Mesothelial cell of epicardium (in vitro differentiated cells): Measurements from ENCODE around the gene CNGB1. TPM values are rescaled to one million over a fixed set of nuclear protein-coding genes. Genes with fewer than 3 reads are reported as not detected.

Experiments
- DNase-seq, 2 experiments: peaks; one replicate each; pipeline ENCODE4 v3.0.0; 2021; ENCODE audit warnings: low spot score in 2 of 2; ENCODE audit not compliant: unreplicated experiment in 2 of 2
- H3K27ac Mint-ChIP-seq: 2 replicates; pipeline ENCODE4 v1.8.0; 2021; ENCODE audit warnings: mixed read lengths
- H3K27me3 Mint-ChIP-seq: 2 replicates; pipeline ENCODE4 v1.8.0; 2021; ENCODE audit warnings: low read depth, mixed read lengths
- H3K36me3 Mint-ChIP-seq: 2 replicates; pipeline ENCODE4 v1.8.0; 2021; ENCODE audit warnings: mixed read lengths
- H3K4me1 Mint-ChIP-seq: 2 replicates; pipeline ENCODE4 v1.8.0; 2021; ENCODE audit warnings: mixed read lengths
- H3K4me3 Mint-ChIP-seq: 2 replicates; pipeline ENCODE4 v1.8.0; 2021; ENCODE audit warnings: mild to moderate bottlenecking, moderate library complexity, mixed read lengths
- H3K9me3 Mint-ChIP-seq: 2 replicates; pipeline ENCODE4 v1.8.0; 2021; ENCODE audit warnings: mixed read lengths
- CTCF ChIP-seq: fragments of 200-600 bp; sonication (generic); IDR thresholded peaks from one replicate; pipeline ENCODE4 v1.5.0; 2021; ENCODE audit warnings: antibody characterized with exemption; ENCODE audit not compliant: unreplicated experiment
- total RNA-seq: library from RNA; stranded (reverse); gene quantifications from 3 replicates; pipeline ENCODE4 v1.2.1, GENCODE V29; 2021

Gene CNGB1
- total RNA-seq, 1 donor from 2014 or later, result 0.07 TPM

GRCh38 chr16:57911743-57912142 is 59.2 kb downstream of the CNGB1 start:
- no peak for DNase-seq
- H3K27ac Mint-ChIP-seq, result no peak overlapping the region
- H3K9me3 Mint-ChIP-seq, result no peaks in the 10 kb centered on the region
- no peak for TF ChIP-seq CTCF
- peaks cover 2% of the 10 kb centered on the region for H3K4me1 Mint-ChIP-seq
- H3K36me3 Mint-ChIP-seq, result no peaks in the 10 kb centered on the region
- no peak overlapping the region for H3K4me3 Mint-ChIP-seq
- H3K27me3 Mint-ChIP-seq, result no peaks in the 10 kb centered on the region

- no peak overlapping the region for H3K27ac Mint-ChIP-seq
- H3K27me3 Mint-ChIP-seq, result peaks cover 7% of the 10 kb centered on the region
- no peak for DNase-seq
- no peaks in the 10 kb centered on the region for H3K36me3 Mint-ChIP-seq
- no peak for TF ChIP-seq CTCF
- peaks cover 2% of the 10 kb centered on the region for H3K4me1 Mint-ChIP-seq
- H3K4me3 Mint-ChIP-seq, result no peak overlapping the region
- no peaks in the 10 kb centered on the region for H3K9me3 Mint-ChIP-seq
Observed at GRCh38 chr16:57910696-57911095, 60.2 kb downstream of the CNGB1 start.

- Mint-ChIP-seq H3K4me3 (no peak overlapping the region), H3K36me3 (no peaks in the 10 kb centered on the region), H3K27ac (no peak overlapping the region), H3K4me1 (peaks cover 2% of the 10 kb centered on the region), H3K27me3 (peaks cover 20% of the 10 kb centered on the region), H3K9me3 (no peaks in the 10 kb centered on the region)
- DNase-seq, result no peak
- no peak for TF ChIP-seq CTCF
Observed at GRCh38 chr16:57908409-57908987, 62.4 kb downstream of the CNGB1 start.

- Mint-ChIP-seq H3K4me1 (no peaks in the 10 kb centered on the region), H3K9me3 (no peaks in the 10 kb centered on the region), H3K36me3 (no peaks in the 10 kb centered on the region), H3K4me3 (no peak overlapping the region), H3K27me3 (peaks cover 27% of the 10 kb centered on the region), H3K27ac (no peak overlapping the region)
- TF ChIP-seq CTCF, result no peak
- no peak for DNase-seq
Observed at GRCh38 chr16:57906382-57907316, 64.3 kb downstream of the CNGB1 start.

GRCh38 chr16:57904101-57904500 is 66.8 kb downstream of the CNGB1 start:
- DNase-seq, result no peak
- Mint-ChIP-seq H3K9me3 (no peaks in the 10 kb centered on the region), H3K27me3 (peaks cover 35% of the 10 kb centered on the region), H3K36me3 (no peaks in the 10 kb centered on the region), H3K4me3 (no peak overlapping the region), H3K27ac (no peak overlapping the region), H3K4me1 (no peaks in the 10 kb centered on the region)
- TF ChIP-seq CTCF, result no peak
